Activated naive CD4-positive, alpha-beta T cell treated with anti-CD3 and anti-CD28 coated beads, Interleukin-2, amount 50 U/mL, for 24 hours (primary cell): ENCODE results near the gene GRB7.
"Not testable (repeated sequence)": the region's sequence is repeated elsewhere in the genome, so short reads cannot be mapped to it uniquely, and the experiment has no call there.

Experiments
- H3K27ac Mint-ChIP-seq: one replicate; pipeline ENCODE4 v1.8.0; 2021; ENCODE audit warnings: mild to moderate bottlenecking, mixed read lengths
- H3K27me3 Mint-ChIP-seq: one replicate; pipeline ENCODE4 v1.8.0; 2021; ENCODE audit warnings: mixed read lengths
- H3K36me3 Mint-ChIP-seq: one replicate; pipeline ENCODE4 v1.8.0; 2021; ENCODE audit warnings: mixed read lengths
- H3K4me1 Mint-ChIP-seq: one replicate; pipeline ENCODE4 v1.8.0; 2021; ENCODE audit warnings: mixed read lengths
- H3K4me3 Mint-ChIP-seq: one replicate; pipeline ENCODE4 v1.8.0; 2021; ENCODE audit warnings: mild to moderate bottlenecking, mixed read lengths
- H3K9me3 Mint-ChIP-seq: one replicate; pipeline ENCODE4 v1.8.0; 2021; ENCODE audit warnings: mixed read lengths

GRB7 gene

GRCh38 chr17:39704821-39705551, 32.8 kb upstream of the GRB7 start:
- Mint-ChIP-seq H3K36me3 (peaks cover 1% of the 10 kb centered on the region), H3K27me3 (peaks cover 11% of the 10 kb centered on the region), H3K9me3 (no peaks in the 10 kb centered on the region), H3K27ac (no peak overlapping the region), H3K4me3 (no peak overlapping the region), H3K4me1 (peaks cover 24% of the 10 kb centered on the region)

GRCh38 chr17:39705786-39706348, 31.9 kb upstream of the GRB7 start:
- Mint-ChIP-seq H3K4me3 (no peak overlapping the region), H3K4me1 (peaks cover 24% of the 10 kb centered on the region), H3K9me3 (no peaks in the 10 kb centered on the region), H3K27me3 (peaks cover 10% of the 10 kb centered on the region), H3K27ac (no peak overlapping the region), H3K36me3 (peaks cover 1% of the 10 kb centered on the region)

GRCh38 chr17:39706383-39706782, 31.4 kb upstream of the GRB7 start:
- H3K9me3 Mint-ChIP-seq: no peaks in the 10 kb centered on the region
- peaks cover 5% of the 10 kb centered on the region for H3K27me3 Mint-ChIP-seq
- no peaks in the 10 kb centered on the region for H3K36me3 Mint-ChIP-seq
- H3K27ac Mint-ChIP-seq: no peak overlapping the region
- H3K4me1 Mint-ChIP-seq: peaks cover 24% of the 10 kb centered on the region
- H3K4me3 Mint-ChIP-seq: no peak overlapping the region

- H3K9me3 Mint-ChIP-seq: no peaks in the 10 kb centered on the region
- H3K27ac Mint-ChIP-seq: peak overlapping the region; percentile 78
- H3K4me3 Mint-ChIP-seq: peak overlapping the region; percentile 12
- H3K36me3 Mint-ChIP-seq: no peaks in the 10 kb centered on the region
- H3K27me3 Mint-ChIP-seq: peaks cover 1% of the 10 kb centered on the region
- peaks cover 24% of the 10 kb centered on the region for H3K4me1 Mint-ChIP-seq
These were observed 30.8 kb upstream of the GRB7 start for GRCh38 chr17:39706921-39707337.

GRCh38 chr17:39709319-39709997, 28.3 kb upstream of the GRB7 start:
- Mint-ChIP-seq H3K36me3 (no peaks in the 10 kb centered on the region), H3K27me3 (no peaks in the 10 kb centered on the region), H3K27ac (no peak overlapping the region), H3K9me3 (no peaks in the 10 kb centered on the region), H3K4me3 (peak overlapping the region; percentile 60), H3K4me1 (peaks cover 24% of the 10 kb centered on the region)

- Mint-ChIP-seq H3K27ac (no peak overlapping the region), H3K9me3 (no peaks in the 10 kb centered on the region), H3K36me3 (no peaks in the 10 kb centered on the region), H3K4me1 (peaks cover 24% of the 10 kb centered on the region), H3K4me3 (peak overlapping the region; percentile 60), H3K27me3 (no peaks in the 10 kb centered on the region)
These were observed 27.5 kb upstream of the GRB7 start for GRCh38 chr17:39709998-39710964.

- not testable (repeated sequence) for H3K9me3 Mint-ChIP-seq, H3K27me3 Mint-ChIP-seq, H3K36me3 Mint-ChIP-seq, H3K27ac Mint-ChIP-seq, H3K4me3 Mint-ChIP-seq
- H3K4me1 Mint-ChIP-seq: peaks cover 24% of the 10 kb centered on the region
These were observed 26.7 kb upstream of the GRB7 start for GRCh38 chr17:39711071-39711470.

- no peaks in the 10 kb centered on the region for H3K36me3 Mint-ChIP-seq
- no peaks in the 10 kb centered on the region for H3K9me3 Mint-ChIP-seq
- no peak overlapping the region for H3K4me3 Mint-ChIP-seq
- H3K27ac Mint-ChIP-seq: no peak overlapping the region
- H3K4me1 Mint-ChIP-seq: peaks cover 17% of the 10 kb centered on the region
- no peaks in the 10 kb centered on the region for H3K27me3 Mint-ChIP-seq
These were observed 25.9 kb upstream of the GRB7 start for GRCh38 chr17:39711851-39712250.

GRCh38 chr17:39714234-39714633, 23.5 kb upstream of the GRB7 start:
- Mint-ChIP-seq H3K4me3 (no peak overlapping the region), H3K9me3 (no peaks in the 10 kb centered on the region), H3K27ac (no peak overlapping the region), H3K36me3 (no peaks in the 10 kb centered on the region), H3K27me3 (no peaks in the 10 kb centered on the region), H3K4me1 (peaks cover 5% of the 10 kb centered on the region)

GRCh38 chr17:39715375-39716072, 22.2 kb upstream of the GRB7 start:
- no peak overlapping the region for H3K4me3 Mint-ChIP-seq
- no peaks in the 10 kb centered on the region for H3K36me3 Mint-ChIP-seq
- H3K27me3 Mint-ChIP-seq: no peaks in the 10 kb centered on the region

GRCh38 chr17:39716073-39716818, 21.5 kb upstream of the GRB7 start:
- Mint-ChIP-seq H3K4me1 (no peaks in the 10 kb centered on the region), H3K27me3 (no peaks in the 10 kb centered on the region), H3K27ac (no peak overlapping the region), H3K4me3 (no peak overlapping the region), H3K9me3 (no peaks in the 10 kb centered on the region), H3K36me3 (no peaks in the 10 kb centered on the region)

More at GRCh38 chr17:39715375-39716072, 22.2 kb upstream of the GRB7 start:
- no peak overlapping the region for H3K27ac Mint-ChIP-seq
- H3K9me3 Mint-ChIP-seq: no peaks in the 10 kb centered on the region
- H3K4me1 Mint-ChIP-seq: no peaks in the 10 kb centered on the region

- Mint-ChIP-seq H3K9me3 (no peaks in the 10 kb centered on the region), H3K36me3 (no peaks in the 10 kb centered on the region), H3K27me3 (no peaks in the 10 kb centered on the region)
These were observed 20.7 kb upstream of the GRB7 start for GRCh38 chr17:39716879-39717536.

GRCh38 chr17:39717660-39718059, 20.1 kb upstream of the GRB7 start:
- Mint-ChIP-seq H3K4me1 (no peaks in the 10 kb centered on the region), H3K27ac (no peak overlapping the region), H3K4me3 (no peak overlapping the region), H3K36me3 (no peaks in the 10 kb centered on the region), H3K9me3 (no peaks in the 10 kb centered on the region), H3K27me3 (no peaks in the 10 kb centered on the region)

More at GRCh38 chr17:39716879-39717536, 20.7 kb upstream of the GRB7 start:
- H3K4me1 Mint-ChIP-seq: no peaks in the 10 kb centered on the region
- H3K4me3 Mint-ChIP-seq: no peak overlapping the region
- H3K27ac Mint-ChIP-seq: no peak overlapping the region
